MV-4-11 (cell line): ENCODE measurements around the gene DYRK1A.
"Not testable (repeated sequence)": the region's sequence is repeated elsewhere in the genome, so short reads cannot be mapped to it uniquely, and the experiment has no call there.

Source experiments
- DNase-seq: peaks from one replicate; lab custom pipeline; 2025; lab: John Stamatoyannopoulos, UW

DYRK1A gene

GRCh38 chr21:37528150-37528937, 161.8 kb downstream of the DYRK1A start:
- DNase-seq = no peak

GRCh38 chr21:37529649-37530048, 163.1 kb downstream of the DYRK1A start:
- DNase-seq = no peak

GRCh38 chr21:37530901-37531351, 164.4 kb downstream of the DYRK1A start:
- DNase-seq = no peak

GRCh38 chr21:37531431-37531932, 164.9 kb downstream of the DYRK1A start:
- no peak for DNase-seq

GRCh38 chr21:37532868-37533780, 166.6 kb downstream of the DYRK1A start:
- no peak for DNase-seq

- DNase-seq = no peak
These were observed 167.9 kb downstream of the DYRK1A start for GRCh38 chr21:37534431-37534830.

- no peak for DNase-seq
These were observed 168.6 kb downstream of the DYRK1A start for GRCh38 chr21:37535130-37535529.

- no peak for DNase-seq
These were observed 169.1 kb downstream of the DYRK1A start for GRCh38 chr21:37535672-37536071.

GRCh38 chr21:37536616-37537278, 170.2 kb downstream of the DYRK1A start:
- DNase-seq = peak; percentile 31

GRCh38 chr21:37537391-37537996, 170.9 kb downstream of the DYRK1A start:
- DNase-seq = no peak

GRCh38 chr21:37538971-37539590, 172.5 kb downstream of the DYRK1A start:
- no peak for DNase-seq

GRCh38 chr21:37541128-37541527, 174.6 kb downstream of the DYRK1A start:
- DNase-seq = not testable (repeated sequence)

- DNase-seq = no peak
These were observed 175.9 kb downstream of the DYRK1A start for GRCh38 chr21:37542512-37542911.

GRCh38 chr21:37546299-37546908, 179.8 kb downstream of the DYRK1A start:
- DNase-seq = no peak

GRCh38 chr21:37546949-37547614, 180.5 kb downstream of the DYRK1A start:
- DNase-seq = no peak

- no peak for DNase-seq
These were observed 181.1 kb downstream of the DYRK1A start for GRCh38 chr21:37547615-37548200.

GRCh38 chr21:37548521-37548981, 182.0 kb downstream of the DYRK1A start:
- DNase-seq = no peak

- DNase-seq = not testable (repeated sequence)
These were observed 183.2 kb downstream of the DYRK1A start for GRCh38 chr21:37549730-37550129.

GRCh38 chr21:37550157-37550556, 183.6 kb downstream of the DYRK1A start:
- no peak for DNase-seq
